ENCODE results near the gene POLR3H. TPM values are rescaled to one million over a fixed set of nuclear protein-coding genes. Genes with fewer than 3 reads are reported as not detected.

POLR3H gene
- total RNA-seq, 1 donor from 2014 or later, result 24.6 TPM

GRCh38 chr22:41564563-41564962 lies 20.3 kb upstream of the POLR3H start:
- no peak for TF ChIP-seq CTCF (IDR thresholded peaks at IDR 0.05; ENCODE audit: partially characterized antibody, unreplicated experiment)
- Mint-ChIP-seq H3K4me3 (ENCODE audit: unreplicated experiment) (no peak overlapping the region), H3K9me3 (ENCODE audit: unreplicated experiment) (peaks cover 6% of the 10 kb centered on the region), H3K4me1 (ENCODE audit: low read depth, unreplicated experiment) (peaks cover 27% of the 10 kb centered on the region), H3K36me3 (ENCODE audit: unreplicated experiment) (no peaks in the 10 kb centered on the region), H3K27ac (ENCODE audit: unreplicated experiment) (peak overlapping the region; percentile 14), H3K27me3 (ENCODE audit: unreplicated experiment) (peaks cover 5% of the 10 kb centered on the region)
- DNase-seq, result no peak

GRCh38 chr22:41563051-41563711 lies 18.9 kb upstream of the POLR3H start:
- H3K27ac Mint-ChIP-seq (ENCODE audit: unreplicated experiment), result peak overlapping the region; percentile 59

GRCh38 chr22:41562461-41562860 lies 18.2 kb upstream of the POLR3H start:
- no peak for TF ChIP-seq CTCF (IDR thresholded peaks at IDR 0.05; ENCODE audit: partially characterized antibody, unreplicated experiment)
- Mint-ChIP-seq H3K27ac (ENCODE audit: unreplicated experiment) (peak overlapping the region; percentile 59), H3K27me3 (ENCODE audit: unreplicated experiment) (peaks cover 5% of the 10 kb centered on the region), H3K36me3 (ENCODE audit: unreplicated experiment) (no peaks in the 10 kb centered on the region), H3K4me3 (ENCODE audit: unreplicated experiment) (peak overlapping the region; percentile 81), H3K9me3 (ENCODE audit: unreplicated experiment) (peaks cover 4% of the 10 kb centered on the region), H3K4me1 (ENCODE audit: low read depth, unreplicated experiment) (peaks cover 31% of the 10 kb centered on the region)
- peak; percentile 46 for DNase-seq

More at GRCh38 chr22:41563051-41563711, 18.9 kb upstream of the POLR3H start:
- Mint-ChIP-seq H3K9me3 (ENCODE audit: unreplicated experiment) (peaks cover 4% of the 10 kb centered on the region), H3K36me3 (ENCODE audit: unreplicated experiment) (no peaks in the 10 kb centered on the region), H3K4me1 (ENCODE audit: low read depth, unreplicated experiment) (peaks cover 27% of the 10 kb centered on the region), H3K27me3 (ENCODE audit: unreplicated experiment) (peaks cover 5% of the 10 kb centered on the region), H3K4me3 (ENCODE audit: unreplicated experiment) (peak overlapping the region; percentile 81)
- TF ChIP-seq CTCF (IDR thresholded peaks at IDR 0.05; ENCODE audit: partially characterized antibody, unreplicated experiment), result no peak
- DNase-seq, result peak; percentile 37

GRCh38 chr22:41561788-41562187 lies 17.5 kb upstream of the POLR3H start:
- peak overlapping the region; percentile 81 for H3K4me3 Mint-ChIP-seq (ENCODE audit: unreplicated experiment)
- peaks cover 4% of the 10 kb centered on the region for H3K9me3 Mint-ChIP-seq (ENCODE audit: unreplicated experiment)
- no peak for DNase-seq
- no peak overlapping the region for H3K27ac Mint-ChIP-seq (ENCODE audit: unreplicated experiment)
- TF ChIP-seq CTCF (IDR thresholded peaks at IDR 0.05; ENCODE audit: partially characterized antibody, unreplicated experiment), result no peak
- peaks cover 5% of the 10 kb centered on the region for H3K27me3 Mint-ChIP-seq (ENCODE audit: unreplicated experiment)
- peaks cover 31% of the 10 kb centered on the region for H3K4me1 Mint-ChIP-seq (ENCODE audit: low read depth, unreplicated experiment)
- no peaks in the 10 kb centered on the region for H3K36me3 Mint-ChIP-seq (ENCODE audit: unreplicated experiment)

- peak; percentile 56 for DNase-seq
- Mint-ChIP-seq H3K27ac (ENCODE audit: unreplicated experiment) (peak overlapping the region; percentile 88), H3K27me3 (ENCODE audit: unreplicated experiment) (peaks cover 5% of the 10 kb centered on the region), H3K36me3 (ENCODE audit: unreplicated experiment) (no peaks in the 10 kb centered on the region), H3K4me1 (ENCODE audit: low read depth, unreplicated experiment) (peaks cover 33% of the 10 kb centered on the region), H3K4me3 (ENCODE audit: unreplicated experiment) (peak overlapping the region; percentile 81), H3K9me3 (ENCODE audit: unreplicated experiment) (peaks cover 4% of the 10 kb centered on the region)
- TF ChIP-seq CTCF (IDR thresholded peaks at IDR 0.05; ENCODE audit: partially characterized antibody, unreplicated experiment), result no peak
These were observed 17.1 kb upstream of the POLR3H start for GRCh38 chr22:41561335-41561734.
